Endothelial cell of umbilical vein (primary cell): ENCODE data around the gene JAKMIP1. TPM values are rescaled to one million over a fixed set of nuclear protein-coding genes. Genes with fewer than 3 reads are reported as not detected.

Experiments used
- BruUV-seq: library from RNA; stranded (reverse); fragments of 400-500 nt; replicated peaks from 2 replicates; lab custom pipeline; 2021; lab: Mats Ljungman, UMichigan
- CTCF ChIA-PET: fragments of 300-600, 350-600 bp; sonication (Branson Sonifier 250); formaldehyde crosslinking; loops from one replicate; lab custom pipeline; 2021; ENCODE audit warnings: antibody characterized with exemption, inconsistent platforms; lab: Charles Lee
- POLR2A ChIA-PET: fragments of 300-600, 350-600 bp; sonication (Branson Sonifier 250); formaldehyde crosslinking; loops from one replicate; lab custom pipeline; 2021; ENCODE audit warnings: antibody characterized with exemption, inconsistent platforms; lab: Charles Lee
- DNase-seq: peaks from one replicate; pipeline ENCODE4 v3.0.0-alpha.2; 2011; ENCODE audit warnings: low read depth, low spot score
- FAIRE-seq: peaks from 2 replicates; lab custom pipeline; 2011; peaks lifted over from hg19 to GRCh38; lab: Jason Lieb, UNC
- H2AFZ ChIP-seq: 2 replicates; pipeline ENCODE4 v1.6.0; 2012; ENCODE audit warnings: low read depth, low read length, control low read depth, inconsistent platforms
- H3K27ac ChIP-seq: 2 replicates; pipeline ENCODE4 v1.5.1; 2011; ENCODE audit warnings: low read depth, mild to moderate bottlenecking, control low read depth, low read length, moderate library complexity; ENCODE audit not compliant: insufficient read depth
- H3K27me3 ChIP-seq, 2 experiments: 2 replicates each; pipeline versions ENCODE4 v1.6.0 to v1.6.1; 2011; ENCODE audit warnings: low read length in 2 of 2, mixed read lengths in 1 of 2; ENCODE audit not compliant: control insufficient read depth in 2 of 2, insufficient read depth in 2 of 2
- H3K36me3 ChIP-seq, 2 experiments: 2 replicates in 1 of 2; 3 replicates in 1 of 2; pipeline ENCODE4 v1.5.1; 2011; ENCODE audit warnings: low read length in 2 of 2, mild to moderate bottlenecking in 1 of 2, moderate library complexity in 1 of 2; ENCODE audit not compliant: control insufficient read depth in 2 of 2, insufficient read depth in 2 of 2; ENCODE audit errors: extremely low read depth in 1 of 2
- H3K4me1 ChIP-seq: 3 replicates; pipeline ENCODE4 v1.5.1; 2011; ENCODE audit warnings: mild to moderate bottlenecking, low read length; ENCODE audit not compliant: control insufficient read depth, insufficient read depth; ENCODE audit errors: extremely low read depth
- H3K4me2 ChIP-seq: 2 replicates; pipeline ENCODE4 v1.6.1; 2011; ENCODE audit warnings: low read length, control low read depth, mixed read lengths; ENCODE audit not compliant: insufficient read depth
- H3K4me3 ChIP-seq, 3 experiments: fragments of 200-600 bp in 1 of 3; sonication (generic), shearing (Covaris generic) in 1 of 3; replicated peaks in 1 of 3; 2 replicates each; pipeline ENCODE4 v1.5.1; 2011 to 2016; ENCODE audit warnings: control low read depth in 3 of 3, low read length in 3 of 3, mild to moderate bottlenecking in 2 of 3, inconsistent platforms in 1 of 3, low read depth in 1 of 3, moderate library complexity in 1 of 3; ENCODE audit not compliant: insufficient read depth in 1 of 3
- H3K79me2 ChIP-seq: 2 replicates; pipeline ENCODE4 v1.6.0; 2012; ENCODE audit warnings: low read length, inconsistent platforms; ENCODE audit not compliant: control insufficient read depth, insufficient read depth
- H3K9ac ChIP-seq: replicated peaks from 2 replicates; pipeline ENCODE3; 2011; ENCODE audit warnings: low read length, control low read depth; ENCODE audit not compliant: insufficient read depth; ENCODE audit errors: extremely low read depth
- H3K9me1 ChIP-seq: replicated peaks from 3 replicates; pipeline ENCODE4 v1.6.0; 2011; ENCODE audit warnings: mild to moderate bottlenecking, low read length; ENCODE audit not compliant: control insufficient read depth, insufficient read depth; ENCODE audit errors: extremely low read depth
- H3K9me3 ChIP-seq: replicated peaks from 2 replicates; pipeline ENCODE4 v1.5.1; 2012; ENCODE audit warnings: low read length, inconsistent platforms; ENCODE audit not compliant: control insufficient read depth, insufficient read depth
- H4K20me1 ChIP-seq: replicated peaks from 2 replicates; pipeline ENCODE3; 2011; ENCODE audit warnings: mild to moderate bottlenecking, low read length; ENCODE audit not compliant: control insufficient read depth, insufficient read depth; ENCODE audit errors: extremely low read depth
- EZH2 ChIP-seq: IDR thresholded peaks from 2 replicates; pipeline ENCODE4 v1.6.1; 2012; ENCODE audit warnings: borderline replicate concordance, low read depth, mild to moderate bottlenecking, moderate library complexity, low read length, inconsistent platforms; ENCODE audit not compliant: severe bottlenecking
- FOS ChIP-seq: IDR thresholded peaks from 2 replicates; pipeline ENCODE4 v1.6.1; 2011; ENCODE audit warnings: mild to moderate bottlenecking, low read length, moderate library complexity, borderline replicate concordance; ENCODE audit not compliant: insufficient read depth
- GATA2 ChIP-seq: IDR thresholded peaks from 2 replicates; pipeline ENCODE4 v1.7.0; 2011; ENCODE audit warnings: low read depth, mild to moderate bottlenecking, moderate library complexity, mixed read lengths, low read length; ENCODE audit not compliant: insufficient read length, insufficient read depth
- JUN ChIP-seq: IDR thresholded peaks from 2 replicates; pipeline ENCODE4 v1.6.1; 2011; ENCODE audit warnings: borderline replicate concordance, low read depth; ENCODE audit not compliant: insufficient read length, insufficient read depth
- MAX ChIP-seq: IDR thresholded peaks from 2 replicates; pipeline ENCODE4 v1.6.1; 2011; ENCODE audit not compliant: insufficient read depth, insufficient read length
- MYC ChIP-seq: IDR thresholded peaks from one replicate; pipeline ENCODE4 v1.6.1; 2011; ENCODE audit warnings: mild to moderate bottlenecking, low read depth, low read length
- POLR2A ChIP-seq: IDR thresholded peaks from 2 replicates; pipeline ENCODE4 v1.6.1; 2012; ENCODE audit warnings: low read depth, mild to moderate bottlenecking, control low read depth, low read length
- POLR2AphosphoS5 ChIP-seq: IDR thresholded peaks from 2 replicates; pipeline ENCODE4 v1.6.1; 2012; ENCODE audit warnings: low read depth, mild to moderate bottlenecking, control low read depth, low read length, moderate library complexity; ENCODE audit not compliant: insufficient read depth
- dilution Hi-C: fragments of 300-500 bp; cut with MboI; formaldehyde crosslinking; loops from one replicate; pipeline ENCODE4 v1.15.0; 2019; ENCODE audit warnings: low sequenced_read_pairs; ENCODE audit not compliant: extremely low pct_ligation_motif_present
- intact Hi-C: fragments of 100-400 bp; cut with micrococcal nuclease; formaldehyde crosslinking; loops from one replicate; pipeline ENCODE4 v1.10.0; 2022
- polyA plus RNA-seq, 4 experiments: library from polyadenylated mRNA; depleted of rRNA in 3 of 4; stranded (reverse) in 3 of 4; unstranded in 1 of 4; fragments of >200 nt; gene quantifications; 2 replicates each; pipeline versions ENCODE4 v1.2.1 to v1.2.3, GENCODE V29; 2011 to 2012; ENCODE audit warnings: missing spikeins in 1 of 4
- total RNA-seq: library from RNA; stranded (reverse); gene quantifications from 2 replicates; pipeline ENCODE4 v1.2.3, GENCODE V29; 2021
- TF ChIP-seq, protein P1 (sequence below), 2 donors: IDR thresholded peaks; 1 replicate in 1 of 2; 2 replicates in 1 of 2; pipeline ENCODE4 v1.5.1; 2011; ENCODE audit warnings: low read length in 2 of 2, mild to moderate bottlenecking in 2 of 2, moderate library complexity in 2 of 2, control low read depth in 1 of 2, inconsistent platforms in 1 of 2, low read depth in 1 of 2; ENCODE audit not compliant: insufficient read depth in 1 of 2; ENCODE audit errors: extremely low read depth in 1 of 2

JAKMIP1 gene
- total and polyA plus RNA-seq, 2 donors (not counting 3 experiments of a cell fraction or from before 2014, with no cell fraction given): not detected

DNA sequence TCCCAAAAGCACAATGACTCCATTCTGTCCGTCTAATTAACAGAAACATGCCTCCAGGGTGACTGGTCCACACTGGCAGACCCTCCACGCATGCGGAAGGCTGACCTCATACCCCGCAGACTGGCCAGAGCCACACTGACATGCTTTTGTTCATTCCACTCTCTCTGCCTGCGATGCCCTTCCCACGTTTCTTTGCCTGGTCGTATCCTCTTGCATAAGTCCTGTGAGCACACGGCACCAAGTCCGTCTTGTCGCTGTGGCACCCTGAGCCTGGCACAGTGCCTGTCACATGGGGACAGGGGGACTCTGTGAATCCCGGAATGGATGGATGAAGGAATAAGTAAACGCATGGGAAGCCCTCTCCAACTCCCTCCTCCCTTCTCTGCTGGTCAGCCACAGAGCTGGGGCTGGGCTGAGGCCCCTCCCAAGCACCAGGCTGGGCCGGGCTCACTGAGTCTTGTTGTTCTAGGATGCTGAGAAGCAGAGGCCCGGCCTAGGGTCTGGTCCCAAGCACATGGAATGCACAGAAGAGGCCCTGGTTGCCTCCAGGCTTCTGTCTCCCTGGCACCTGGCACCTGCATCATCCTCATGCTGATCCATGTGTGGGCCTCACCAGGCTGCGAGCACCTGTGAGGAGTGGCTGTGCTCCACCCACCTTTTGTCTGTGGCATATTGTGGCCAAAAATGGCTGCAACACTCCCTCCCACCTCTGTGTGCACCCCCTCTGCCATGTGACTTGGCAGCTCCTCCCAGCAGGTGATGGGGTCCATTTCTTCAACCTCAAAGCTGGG, 143.2 kb downstream of the JAKMIP1 start:
- CTCF ChIA-PET: no interaction called here
- intact Hi-C loops (no loop called here), dilution Hi-C loops (no loop called here)
- H3K27ac ChIP-seq: no peak overlapping the region
- DNase-seq: no peak
- H2AFZ ChIP-seq: no peak overlapping the region
- POLR2A ChIA-PET: no interaction called here
- H3K27me3 ChIP-seq: no peaks in the 10 kb centered on the region
- no peak for TF ChIP-seq POLR2A
- no peak for TF ChIP-seq MYC
- no peak for TF ChIP-seq JUN
- no peaks in the 10 kb centered on the region for H3K9me3 ChIP-seq
- BruUV-seq: no TSS peak
- no peak overlapping the region for H3K4me2 ChIP-seq
- H3K9me1 ChIP-seq: no peaks in the 10 kb centered on the region
- H4K20me1 ChIP-seq: no peaks in the 10 kb centered on the region
- H3K79me2 ChIP-seq: no peaks in the 10 kb centered on the region
- FAIRE-seq: no peak
- no peaks in the 10 kb centered on the region for H3K4me1 ChIP-seq
- H3K9ac ChIP-seq: no peak overlapping the region
- H3K36me3 ChIP-seq: no peaks in the 10 kb centered on the region
- no peak overlapping the region for H3K4me3 ChIP-seq

DNA sequence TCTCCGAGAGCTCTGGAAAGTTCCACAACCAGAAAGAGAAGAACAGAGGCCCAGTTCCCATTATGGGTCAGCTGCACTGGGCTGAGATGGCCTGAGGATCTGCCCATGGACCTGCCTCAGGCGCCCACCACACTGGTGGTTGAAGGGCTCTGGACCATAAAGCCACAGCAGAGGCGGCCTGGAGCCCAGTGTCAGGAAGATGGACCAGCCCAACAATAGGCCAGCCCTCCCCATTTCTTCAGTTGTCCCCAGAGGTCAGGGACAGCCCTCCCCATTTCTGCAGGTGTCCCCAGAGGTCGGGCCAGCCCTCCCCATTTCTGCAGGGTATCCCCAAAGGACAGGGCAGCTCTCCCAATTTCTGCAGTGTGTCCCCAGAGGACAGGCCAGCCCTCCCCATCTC, 144.9 kb downstream of the JAKMIP1 start:
- CTCF ChIA-PET: no interaction called here
- Histone ChIP-seq H3K9me3 (no peaks in the 10 kb centered on the region), H3K4me3 (no peak overlapping the region), H3K36me3 (no peaks in the 10 kb centered on the region), H4K20me1 (no peaks in the 10 kb centered on the region), H3K79me2 (no peaks in the 10 kb centered on the region), H3K4me2 (no peak overlapping the region), H3K9me1 (no peaks in the 10 kb centered on the region), H3K27me3 (no peaks in the 10 kb centered on the region), H2AFZ (no peak overlapping the region), H3K9ac (no peak overlapping the region), H3K4me1 (no peaks in the 10 kb centered on the region), H3K27ac (no peak overlapping the region)
- no peak for FAIRE-seq
- intact Hi-C loops (no loop called here), dilution Hi-C loops (no loop called here)
- BruUV-seq: no TSS peak
- POLR2A ChIA-PET: no interaction called here
- no peak for TF ChIP-seq FOS
- TF ChIP-seq, protein P1, sequence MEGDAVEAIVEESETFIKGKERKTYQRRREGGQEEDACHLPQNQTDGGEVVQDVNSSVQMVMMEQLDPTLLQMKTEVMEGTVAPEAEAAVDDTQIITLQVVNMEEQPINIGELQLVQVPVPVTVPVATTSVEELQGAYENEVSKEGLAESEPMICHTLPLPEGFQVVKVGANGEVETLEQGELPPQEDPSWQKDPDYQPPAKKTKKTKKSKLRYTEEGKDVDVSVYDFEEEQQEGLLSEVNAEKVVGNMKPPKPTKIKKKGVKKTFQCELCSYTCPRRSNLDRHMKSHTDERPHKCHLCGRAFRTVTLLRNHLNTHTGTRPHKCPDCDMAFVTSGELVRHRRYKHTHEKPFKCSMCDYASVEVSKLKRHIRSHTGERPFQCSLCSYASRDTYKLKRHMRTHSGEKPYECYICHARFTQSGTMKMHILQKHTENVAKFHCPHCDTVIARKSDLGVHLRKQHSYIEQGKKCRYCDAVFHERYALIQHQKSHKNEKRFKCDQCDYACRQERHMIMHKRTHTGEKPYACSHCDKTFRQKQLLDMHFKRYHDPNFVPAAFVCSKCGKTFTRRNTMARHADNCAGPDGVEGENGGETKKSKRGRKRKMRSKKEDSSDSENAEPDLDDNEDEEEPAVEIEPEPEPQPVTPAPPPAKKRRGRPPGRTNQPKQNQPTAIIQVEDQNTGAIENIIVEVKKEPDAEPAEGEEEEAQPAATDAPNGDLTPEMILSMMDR (IDR thresholded peaks at IDR 0.05; ENCODE audit: extremely low read depth in 1 of 2, insufficient read depth in 1 of 2, low read depth in 1 of 2, low read length in 2 of 2): no peak
- no peak for TF ChIP-seq JUN
- no peak for TF ChIP-seq MYC
- no peak for TF ChIP-seq MAX
- no peak for TF ChIP-seq POLR2A
- TF ChIP-seq EZH2: no peak
- TF ChIP-seq POLR2AphosphoS5: no peak
- TF ChIP-seq GATA2: no peak
- no peak for DNase-seq
